HEK293 (cell line): Measurements from ENCODE around the gene APLNR.

Experiments used
- CTCF ChIA-PET: fragments of 350-600 bp; formaldehyde crosslinking; extraction: SDS; loops from one replicate; lab custom pipeline; 2021; ENCODE audit warnings: antibody characterized with exemption; lab: Yijun Ruan, JAX
- POLR2A ChIA-PET: fragments of 300-600 bp; formaldehyde crosslinking; extraction: SDS; loops from one replicate; lab custom pipeline; 2020; ENCODE audit warnings: antibody characterized with exemption, inconsistent platforms; lab: Yijun Ruan, JAX
- H3K27ac ChIP-seq: fragments of 200-500 bp; sonication (Bioruptor generic); 2 replicates; pipeline ENCODE4 v1.5.1; 2014; ENCODE audit warnings: low read depth, low read length, control low read depth, inconsistent platforms; ENCODE audit errors: extremely low read depth
- H3K36me3 ChIP-seq, 2 experiments: fragments of 200-500 bp in 1 of 2; sonication (Bioruptor generic) in 1 of 2; 1 replicate in 1 of 2; 2 replicates in 1 of 2; pipeline ENCODE4 v1.5.1; 2014 to 2017; ENCODE audit warnings: inconsistent platforms in 2 of 2, low read length in 2 of 2; ENCODE audit not compliant: control insufficient read depth in 2 of 2, insufficient read depth in 1 of 2
- H3K4me1 ChIP-seq: fragments of 200-500 bp; sonication (Bioruptor generic); 2 replicates; pipeline ENCODE4 v1.5.1; 2014; ENCODE audit warnings: mild to moderate bottlenecking, low read length, inconsistent platforms; ENCODE audit not compliant: control insufficient read depth, insufficient read depth
- H3K4me3 ChIP-seq: 2 replicates; pipeline ENCODE4 v1.5.1; 2011; ENCODE audit warnings: low read depth, mild to moderate bottlenecking, control low read depth, low read length, moderate library complexity
- H3K9me3 ChIP-seq: fragments of 200-500 bp; sonication (Bioruptor generic); 2 replicates; pipeline ENCODE4 v1.5.1; 2014; ENCODE audit warnings: low read depth, low read length, inconsistent platforms; ENCODE audit not compliant: control insufficient read depth, insufficient read depth
- BCL11A ChIP-seq: fragments of 450-650 bp; formaldehyde crosslinking; IDR thresholded peaks from 2 replicates; pipeline ENCODE4 v1.5.1; 2016; ENCODE audit warnings: low read depth, missing biosample characterization, missing genetic modification characterization
- TRIM28 ChIP-seq: IDR thresholded peaks from 2 replicates; pipeline ENCODE4 v1.6.1; 2011; ENCODE audit warnings: low read length, control low read depth, borderline replicate concordance
- YY1 ChIP-seq: fragments of 450-650 bp; formaldehyde crosslinking; IDR thresholded peaks from 2 replicates; pipeline ENCODE4 v1.5.1; 2018; ENCODE audit warnings: missing biosample characterization, missing genetic modification characterization
- ZBTB1 ChIP-seq: fragments of 450-650 bp; formaldehyde crosslinking; IDR thresholded peaks from 2 replicates; pipeline ENCODE4 v1.5.1; 2016; ENCODE audit warnings: missing biosample characterization, missing genetic modification characterization
- ZNF175 ChIP-seq: fragments of 450-650 bp; formaldehyde crosslinking; IDR thresholded peaks from 2 replicates; pipeline ENCODE4 v1.5.1; 2016; ENCODE audit warnings: missing biosample characterization, missing genetic modification characterization
- ZNF2 ChIP-seq: fragments of 450-650 bp; formaldehyde crosslinking; IDR thresholded peaks from 2 replicates; pipeline ENCODE4 v1.5.1; 2016; ENCODE audit warnings: missing biosample characterization, missing genetic modification characterization
- ZNF266 ChIP-seq: fragments of 450-650 bp; formaldehyde crosslinking; IDR thresholded peaks from 2 replicates; pipeline ENCODE4 v1.5.1; 2016; ENCODE audit warnings: missing biosample characterization, missing genetic modification characterization, low read depth
- ZNF548 ChIP-seq: fragments of 450-650 bp; formaldehyde crosslinking; IDR thresholded peaks from 2 replicates; pipeline ENCODE4 v1.5.1; 2016; ENCODE audit warnings: missing biosample characterization, missing genetic modification characterization
- ZNF549 ChIP-seq: fragments of 450-650 bp; IDR thresholded peaks from 2 replicates; pipeline ENCODE4 v1.5.1; 2018; ENCODE audit warnings: missing biosample characterization, missing genetic modification characterization, mild to moderate bottlenecking, inconsistent platforms, moderate library complexity
- ZNF629 ChIP-seq: fragments of 450-650 bp; formaldehyde crosslinking; IDR thresholded peaks from 2 replicates; pipeline ENCODE4 v1.5.1; 2017; ENCODE audit warnings: missing biosample characterization, missing genetic modification characterization
- ZNF670 ChIP-seq: fragments of 450-650 bp; formaldehyde crosslinking; IDR thresholded peaks from 2 replicates; pipeline ENCODE4 v1.5.1; 2016; ENCODE audit warnings: missing biosample characterization, missing genetic modification characterization, low read depth
- TF ChIP-seq, protein P1 (sequence below): fragments of 450-650 bp; formaldehyde crosslinking; conservative IDR thresholded peaks from 2 replicates; pipeline ENCODE4 v1.5.1; 2016; ENCODE audit warnings: low read depth, missing biosample characterization, missing genetic modification characterization
- TF ChIP-seq, protein P2 (sequence below): fragments of 450-650 bp; formaldehyde crosslinking; IDR thresholded peaks from 2 replicates; pipeline ENCODE4 v1.5.1; 2016; ENCODE audit warnings: missing biosample characterization, missing genetic modification characterization
- TF ChIP-seq, protein P3 (sequence below): fragments of 450-650 bp; formaldehyde crosslinking; IDR thresholded peaks from 2 replicates; pipeline ENCODE4 v1.5.1; 2016; ENCODE audit warnings: missing biosample characterization, missing genetic modification characterization
- TF ChIP-seq, protein P4 (sequence below): fragments of 450-650 bp; formaldehyde crosslinking; IDR thresholded peaks from 2 replicates; pipeline ENCODE4 v1.5.1; 2016; ENCODE audit warnings: missing biosample characterization, missing genetic modification characterization

Gene APLNR

DNA sequence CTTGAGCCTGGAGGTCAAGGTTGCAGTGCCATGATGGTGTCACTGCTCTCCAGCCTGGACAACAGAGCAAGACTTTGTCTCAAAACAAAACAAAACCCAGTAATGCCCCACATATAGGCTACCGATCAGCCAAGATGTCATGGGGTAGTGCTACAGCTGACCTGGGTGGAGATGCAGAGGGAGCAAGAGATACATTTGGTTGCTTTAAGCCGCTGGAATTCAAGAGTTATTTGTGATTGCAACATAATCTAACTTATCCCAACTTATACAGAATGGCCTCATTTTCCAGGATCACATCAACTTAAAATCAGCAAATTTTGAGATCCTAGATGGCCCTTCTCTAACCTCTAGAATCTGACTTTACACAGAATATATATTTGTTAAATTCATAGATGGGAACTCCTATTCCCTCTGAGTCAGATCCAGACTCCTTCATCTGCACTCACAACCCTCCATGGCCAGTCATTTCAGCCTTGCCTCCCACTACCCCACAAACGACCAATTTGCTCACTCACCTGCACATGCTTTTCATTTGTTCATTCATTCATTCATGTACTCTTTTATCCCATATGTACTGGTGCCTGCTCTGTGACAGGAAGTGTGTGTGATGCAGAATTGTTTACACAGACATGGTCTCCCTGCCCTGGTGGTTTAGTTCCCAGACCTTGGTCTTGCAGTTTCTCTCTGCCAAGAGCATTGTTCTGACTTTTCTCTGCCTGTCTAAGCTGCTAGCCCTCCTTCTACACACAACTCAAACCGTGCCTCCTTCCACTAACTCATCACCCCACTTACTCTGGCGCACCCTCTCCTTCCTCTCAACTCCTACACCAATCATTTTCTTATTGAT, 24.1 kb upstream of the APLNR start:
- Histone ChIP-seq H3K4me1 (no peaks in the 10 kb centered on the region), H3K27ac (no peak overlapping the region), H3K36me3 (no peaks in the 10 kb centered on the region), H3K9me3 (no peaks in the 10 kb centered on the region), H3K4me3 (no peak overlapping the region)
- no peak for TF ChIP-seq ZNF548
- TF ChIP-seq, protein P1, sequence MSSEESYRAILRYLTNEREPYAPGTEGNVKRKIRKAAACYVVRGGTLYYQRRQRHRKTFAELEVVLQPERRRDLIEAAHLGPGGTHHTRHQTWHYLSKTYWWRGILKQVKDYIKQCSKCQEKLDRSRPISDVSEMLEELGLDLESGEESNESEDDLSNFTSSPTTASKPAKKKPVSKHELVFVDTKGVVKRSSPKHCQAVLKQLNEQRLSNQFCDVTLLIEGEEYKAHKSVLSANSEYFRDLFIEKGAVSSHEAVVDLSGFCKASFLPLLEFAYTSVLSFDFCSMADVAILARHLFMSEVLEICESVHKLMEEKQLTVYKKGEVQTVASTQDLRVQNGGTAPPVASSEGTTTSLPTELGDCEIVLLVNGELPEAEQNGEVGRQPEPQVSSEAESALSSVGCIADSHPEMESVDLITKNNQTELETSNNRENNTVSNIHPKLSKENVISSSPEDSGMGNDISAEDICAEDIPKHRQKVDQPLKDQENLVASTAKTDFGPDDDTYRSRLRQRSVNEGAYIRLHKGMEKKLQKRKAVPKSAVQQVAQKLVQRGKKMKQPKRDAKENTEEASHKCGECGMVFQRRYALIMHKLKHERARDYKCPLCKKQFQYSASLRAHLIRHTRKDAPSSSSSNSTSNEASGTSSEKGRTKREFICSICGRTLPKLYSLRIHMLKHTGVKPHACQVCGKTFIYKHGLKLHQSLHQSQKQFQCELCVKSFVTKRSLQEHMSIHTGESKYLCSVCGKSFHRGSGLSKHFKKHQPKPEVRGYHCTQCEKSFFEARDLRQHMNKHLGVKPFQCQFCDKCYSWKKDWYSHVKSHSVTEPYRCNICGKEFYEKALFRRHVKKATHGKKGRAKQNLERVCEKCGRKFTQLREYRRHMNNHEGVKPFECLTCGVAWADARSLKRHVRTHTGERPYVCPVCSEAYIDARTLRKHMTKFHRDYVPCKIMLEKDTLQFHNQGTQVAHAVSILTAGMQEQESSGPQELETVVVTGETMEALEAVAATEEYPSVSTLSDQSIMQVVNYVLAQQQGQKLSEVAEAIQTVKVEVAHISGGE = no peak
- no peak for TF ChIP-seq BCL11A (tag by site-specific recombination)
- CTCF ChIA-PET = interaction anchor here (2.8 kb wide), 1 partner anchor 12 kb away, joined by 13 read pairs; no protein-coding TSS in a partner anchor
- POLR2A ChIA-PET = no interaction called here

DNA sequence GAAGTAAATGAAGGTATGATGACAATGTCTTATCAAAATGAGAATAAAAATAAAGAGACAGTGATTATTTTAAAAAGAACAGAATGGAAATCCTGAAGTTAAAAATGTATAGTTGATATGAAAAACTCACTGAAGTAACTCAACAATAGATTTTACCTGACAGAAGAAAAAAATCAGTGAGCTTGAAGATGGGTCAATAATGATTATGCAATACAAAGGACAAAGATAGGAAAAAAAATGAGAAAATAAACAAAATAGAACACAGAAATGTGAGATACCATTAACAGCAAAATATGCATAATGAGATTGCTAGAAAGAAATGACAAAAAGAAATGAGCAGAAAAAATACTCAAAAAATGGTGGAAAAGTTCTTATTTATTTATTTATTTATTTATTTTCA, 19.1 kb upstream of the APLNR start:
- POLR2A ChIA-PET = no interaction called here
- CTCF ChIA-PET = interaction anchor here (0.6 to 1.2 kb wide), 5 partner anchors 9 to 415 kb away, joined by 3 to 4 read pairs (median 3); no protein-coding TSS in a partner anchor
- H3K9me3 ChIP-seq = no peaks in the 10 kb centered on the region
- TF ChIP-seq YY1 (tag by site-specific recombination) (no peak), ZNF548 (no peak), ZNF629 (tag by site-specific recombination) (no peak), ZNF175 (tag by site-specific recombination) (no peak), ZNF670 (tag by site-specific recombination) (no peak), ZNF549 (no peak), TRIM28 (no peak), ZNF2 (tag by site-specific recombination) (no peak), ZNF266 (tag by site-specific recombination) (no peak), ZBTB1 (tag by site-specific recombination) (no peak)
- TF ChIP-seq, protein P2, sequence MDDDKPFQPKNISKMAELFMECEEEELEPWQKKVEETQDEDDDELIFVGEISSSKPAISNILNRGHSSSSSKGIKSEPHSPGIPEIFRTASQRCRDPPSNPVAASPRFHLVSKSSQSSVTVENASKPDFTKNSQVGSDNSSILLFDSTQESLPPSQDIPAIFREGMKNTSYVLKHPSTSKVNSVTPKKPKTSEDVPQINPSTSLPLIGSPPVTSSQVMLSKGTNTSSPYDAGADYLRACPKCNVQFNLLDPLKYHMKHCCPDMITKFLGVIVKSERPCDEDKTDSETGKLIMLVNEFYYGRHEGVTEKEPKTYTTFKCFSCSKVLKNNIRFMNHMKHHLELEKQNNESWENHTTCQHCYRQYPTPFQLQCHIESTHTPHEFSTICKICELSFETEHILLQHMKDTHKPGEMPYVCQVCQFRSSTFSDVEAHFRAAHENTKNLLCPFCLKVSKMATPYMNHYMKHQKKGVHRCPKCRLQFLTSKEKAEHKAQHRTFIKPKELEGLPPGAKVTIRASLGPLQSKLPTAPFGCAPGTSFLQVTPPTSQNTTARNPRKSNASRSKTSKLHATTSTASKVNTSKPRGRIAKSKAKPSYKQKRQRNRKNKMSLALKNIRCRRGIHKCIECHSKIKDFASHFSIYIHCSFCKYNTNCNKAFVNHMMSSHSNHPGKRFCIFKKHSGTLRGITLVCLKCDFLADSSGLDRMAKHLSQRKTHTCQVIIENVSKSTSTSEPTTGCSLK (tag by site-specific recombination) = no peak
- TF ChIP-seq, protein P3, sequence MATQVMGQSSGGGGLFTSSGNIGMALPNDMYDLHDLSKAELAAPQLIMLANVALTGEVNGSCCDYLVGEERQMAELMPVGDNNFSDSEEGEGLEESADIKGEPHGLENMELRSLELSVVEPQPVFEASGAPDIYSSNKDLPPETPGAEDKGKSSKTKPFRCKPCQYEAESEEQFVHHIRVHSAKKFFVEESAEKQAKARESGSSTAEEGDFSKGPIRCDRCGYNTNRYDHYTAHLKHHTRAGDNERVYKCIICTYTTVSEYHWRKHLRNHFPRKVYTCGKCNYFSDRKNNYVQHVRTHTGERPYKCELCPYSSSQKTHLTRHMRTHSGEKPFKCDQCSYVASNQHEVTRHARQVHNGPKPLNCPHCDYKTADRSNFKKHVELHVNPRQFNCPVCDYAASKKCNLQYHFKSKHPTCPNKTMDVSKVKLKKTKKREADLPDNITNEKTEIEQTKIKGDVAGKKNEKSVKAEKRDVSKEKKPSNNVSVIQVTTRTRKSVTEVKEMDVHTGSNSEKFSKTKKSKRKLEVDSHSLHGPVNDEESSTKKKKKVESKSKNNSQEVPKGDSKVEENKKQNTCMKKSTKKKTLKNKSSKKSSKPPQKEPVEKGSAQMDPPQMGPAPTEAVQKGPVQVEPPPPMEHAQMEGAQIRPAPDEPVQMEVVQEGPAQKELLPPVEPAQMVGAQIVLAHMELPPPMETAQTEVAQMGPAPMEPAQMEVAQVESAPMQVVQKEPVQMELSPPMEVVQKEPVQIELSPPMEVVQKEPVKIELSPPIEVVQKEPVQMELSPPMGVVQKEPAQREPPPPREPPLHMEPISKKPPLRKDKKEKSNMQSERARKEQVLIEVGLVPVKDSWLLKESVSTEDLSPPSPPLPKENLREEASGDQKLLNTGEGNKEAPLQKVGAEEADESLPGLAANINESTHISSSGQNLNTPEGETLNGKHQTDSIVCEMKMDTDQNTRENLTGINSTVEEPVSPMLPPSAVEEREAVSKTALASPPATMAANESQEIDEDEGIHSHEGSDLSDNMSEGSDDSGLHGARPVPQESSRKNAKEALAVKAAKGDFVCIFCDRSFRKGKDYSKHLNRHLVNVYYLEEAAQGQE (tag by site-specific recombination) = no peak
- TF ChIP-seq, protein P4, sequence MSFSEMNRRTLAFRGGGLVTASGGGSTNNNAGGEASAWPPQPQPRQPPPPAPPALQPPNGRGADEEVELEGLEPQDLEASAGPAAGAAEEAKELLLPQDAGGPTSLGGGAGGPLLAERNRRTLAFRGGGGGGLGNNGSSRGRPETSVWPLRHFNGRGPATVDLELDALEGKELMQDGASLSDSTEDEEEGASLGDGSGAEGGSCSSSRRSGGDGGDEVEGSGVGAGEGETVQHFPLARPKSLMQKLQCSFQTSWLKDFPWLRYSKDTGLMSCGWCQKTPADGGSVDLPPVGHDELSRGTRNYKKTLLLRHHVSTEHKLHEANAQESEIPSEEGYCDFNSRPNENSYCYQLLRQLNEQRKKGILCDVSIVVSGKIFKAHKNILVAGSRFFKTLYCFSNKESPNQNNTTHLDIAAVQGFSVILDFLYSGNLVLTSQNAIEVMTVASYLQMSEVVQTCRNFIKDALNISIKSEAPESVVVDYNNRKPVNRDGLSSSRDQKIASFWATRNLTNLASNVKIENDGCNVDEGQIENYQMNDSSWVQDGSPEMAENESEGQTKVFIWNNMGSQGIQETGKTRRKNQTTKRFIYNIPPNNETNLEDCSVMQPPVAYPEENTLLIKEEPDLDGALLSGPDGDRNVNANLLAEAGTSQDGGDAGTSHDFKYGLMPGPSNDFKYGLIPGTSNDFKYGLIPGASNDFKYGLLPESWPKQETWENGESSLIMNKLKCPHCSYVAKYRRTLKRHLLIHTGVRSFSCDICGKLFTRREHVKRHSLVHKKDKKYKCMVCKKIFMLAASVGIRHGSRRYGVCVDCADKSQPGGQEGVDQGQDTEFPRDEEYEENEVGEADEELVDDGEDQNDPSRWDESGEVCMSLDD (tag by site-specific recombination) = no peak
- no peaks in the 10 kb centered on the region for H3K4me1 ChIP-seq
- H3K36me3 ChIP-seq = no peaks in the 10 kb centered on the region
- no peak overlapping the region for H3K27ac ChIP-seq
- no peak overlapping the region for H3K4me3 ChIP-seq
